ENCODE results near the gene TMEM18.

Gene TMEM18

GRCh38 chr2:670637-671036, 6.6 kb downstream of the TMEM18 start:
- Histone ChIP-seq H3K9ac (ENCODE audit: low read length) (no peak overlapping the region), H3K4me3 (ENCODE audit: low read depth, low read length) (no peak overlapping the region), H3K14ac (ENCODE audit: low read length) (no peak overlapping the region), H3K79me2 (ENCODE audit: control insufficient read depth, insufficient read depth, low read length, poor library complexity) (no peaks in the 10 kb centered on the region), H2AFZ (ENCODE audit: insufficient read depth, low read length, poor library complexity) (no peak overlapping the region), H4K12ac (ENCODE audit: low read depth, low read length) (no peak overlapping the region), H3K9me3 (ENCODE audit: insufficient read depth, low read depth, low read length) (peaks cover 9% of the 10 kb centered on the region), H3K4ac (ENCODE audit: low read depth, low read length) (no peak overlapping the region), H3K79me1 (ENCODE audit: low read length) (peaks cover 2% of the 10 kb centered on the region), H3K27me3 (ENCODE audit: insufficient read depth, low read length) (no peaks in the 10 kb centered on the region), H3K23ac (ENCODE audit: low read length) (no peak overlapping the region), H4K91ac (ENCODE audit: low read depth, low read length) (no peak overlapping the region), H2BK5ac (ENCODE audit: low read depth, low read length, poor library complexity) (no peak overlapping the region), H4K8ac (ENCODE audit: low read depth, low read length) (no peak overlapping the region), H3K4me2 (ENCODE audit: low read length) (no peak overlapping the region), H3K4me1 (ENCODE audit: control insufficient read depth in 1 of 2, insufficient read depth in 2 of 2, low read length in 2 of 2) (peaks cover 6 to 8% of the 10 kb centered on the region in 2 experiments), H2BK12ac (ENCODE audit: low read length) (no peak overlapping the region), H3K18ac (ENCODE audit: low read length) (no peak overlapping the region), H3K36me3 (ENCODE audit: control insufficient read depth in 1 of 2, insufficient read depth in 2 of 2, low read length in 2 of 2) (peaks cover 38 to 41% of the 10 kb centered on the region in 2 experiments), H2AK5ac (ENCODE audit: low read length) (no peak overlapping the region), H3K27ac (ENCODE audit: low read depth, low read length) (no peak overlapping the region), H2BK120ac (ENCODE audit: insufficient read depth, low read length, poor library complexity) (no peak overlapping the region)
- no CpG with 5 or more reads among the region's 18 CpGs for WGBS (ENCODE audit: extremely low coverage, insufficient coverage, insufficient read length)
- DNase-seq = no peak

- Histone ChIP-seq H3K36me3 (ENCODE audit: control insufficient read depth in 1 of 2, insufficient read depth in 2 of 2, low read length in 2 of 2) (peaks cover 37 to 38% of the 10 kb centered on the region in 2 experiments), H3K9ac (ENCODE audit: low read length) (no peak overlapping the region), H4K91ac (ENCODE audit: low read depth, low read length) (no peak overlapping the region), H3K4me3 (ENCODE audit: low read depth, low read length) (no peak overlapping the region), H3K79me2 (ENCODE audit: control insufficient read depth, insufficient read depth, low read length, poor library complexity) (no peaks in the 10 kb centered on the region), H4K12ac (ENCODE audit: low read depth, low read length) (no peak overlapping the region), H4K8ac (ENCODE audit: low read depth, low read length) (no peak overlapping the region), H3K4me2 (ENCODE audit: low read length) (no peak overlapping the region), H2AK5ac (ENCODE audit: low read length) (no peak overlapping the region), H3K4me1 (ENCODE audit: control insufficient read depth in 1 of 2, insufficient read depth in 2 of 2, low read length in 2 of 2) (peaks cover 2 to 3% of the 10 kb centered on the region in 2 experiments), H2BK12ac (ENCODE audit: low read length) (no peak overlapping the region), H3K23ac (ENCODE audit: low read length) (no peak overlapping the region), H2BK120ac (ENCODE audit: insufficient read depth, low read length, poor library complexity) (no peak overlapping the region), H3K27ac (ENCODE audit: low read depth, low read length) (no peak overlapping the region), H2AFZ (ENCODE audit: insufficient read depth, low read length, poor library complexity) (no peak overlapping the region), H2BK5ac (ENCODE audit: low read depth, low read length, poor library complexity) (no peak overlapping the region), H3K18ac (ENCODE audit: low read length) (no peak overlapping the region), H3K79me1 (ENCODE audit: low read length) (no peaks in the 10 kb centered on the region), H3K9me3 (ENCODE audit: insufficient read depth, low read depth, low read length) (peaks cover 12% of the 10 kb centered on the region), H3K27me3 (ENCODE audit: insufficient read depth, low read length) (no peaks in the 10 kb centered on the region), H3K14ac (ENCODE audit: low read length) (no peak overlapping the region), H3K4ac (ENCODE audit: low read depth, low read length) (no peak overlapping the region)
- WGBS (ENCODE audit: extremely low coverage, insufficient coverage, insufficient read length) = no CpG with 5 or more reads among the region's 7 CpGs
- no peak for DNase-seq
Observed at GRCh38 chr2:669323-669722, 7.9 kb downstream of the TMEM18 start.

- Histone ChIP-seq H3K4me3 (ENCODE audit: low read depth, low read length) (no peak overlapping the region), H2AK5ac (ENCODE audit: low read length) (no peak overlapping the region), H4K8ac (ENCODE audit: low read depth, low read length) (no peak overlapping the region), H3K9ac (ENCODE audit: low read length) (no peak overlapping the region), H3K23ac (ENCODE audit: low read length) (no peak overlapping the region), H2BK12ac (ENCODE audit: low read length) (no peak overlapping the region), H2BK120ac (ENCODE audit: insufficient read depth, low read length, poor library complexity) (no peak overlapping the region), H3K27me3 (ENCODE audit: insufficient read depth, low read length) (no peaks in the 10 kb centered on the region), H3K27ac (ENCODE audit: low read depth, low read length) (no peak overlapping the region), H3K36me3 (ENCODE audit: control insufficient read depth in 1 of 2, insufficient read depth in 2 of 2, low read length in 2 of 2) (peaks cover 37 to 38% of the 10 kb centered on the region in 2 experiments), H3K4me2 (ENCODE audit: low read length) (no peak overlapping the region), H3K4me1 (ENCODE audit: control insufficient read depth in 1 of 2, insufficient read depth in 2 of 2, low read length in 2 of 2) (no peaks in the 10 kb centered on the region), H3K14ac (ENCODE audit: low read length) (no peak overlapping the region), H3K79me2 (ENCODE audit: control insufficient read depth, insufficient read depth, low read length, poor library complexity) (no peaks in the 10 kb centered on the region), H2BK5ac (ENCODE audit: low read depth, low read length, poor library complexity) (no peak overlapping the region), H3K18ac (ENCODE audit: low read length) (no peak overlapping the region), H4K91ac (ENCODE audit: low read depth, low read length) (no peak overlapping the region), H3K4ac (ENCODE audit: low read depth, low read length) (no peak overlapping the region), H4K12ac (ENCODE audit: low read depth, low read length) (no peak overlapping the region), H3K9me3 (ENCODE audit: insufficient read depth, low read depth, low read length) (peaks cover 12% of the 10 kb centered on the region), H2AFZ (ENCODE audit: insufficient read depth, low read length, poor library complexity) (no peak overlapping the region), H3K79me1 (ENCODE audit: low read length) (no peaks in the 10 kb centered on the region)
- DNase-seq = no peak
- no CpG with 5 or more reads among the region's 3 CpGs for WGBS (ENCODE audit: extremely low coverage, insufficient coverage, insufficient read length)
Observed at GRCh38 chr2:668000-668398, 9.2 kb downstream of the TMEM18 start.

GRCh38 chr2:667332-667999, 9.7 kb downstream of the TMEM18 start:
- Histone ChIP-seq H3K14ac (ENCODE audit: low read length) (no peak overlapping the region), H3K23ac (ENCODE audit: low read length) (no peak overlapping the region), H4K91ac (ENCODE audit: low read depth, low read length) (no peak overlapping the region), H2AFZ (ENCODE audit: insufficient read depth, low read length, poor library complexity) (no peak overlapping the region), H4K8ac (ENCODE audit: low read depth, low read length) (no peak overlapping the region), H3K27ac (ENCODE audit: low read depth, low read length) (no peak overlapping the region), H3K9ac (ENCODE audit: low read length) (no peak overlapping the region), H3K36me3 (ENCODE audit: control insufficient read depth in 1 of 2, insufficient read depth in 2 of 2, low read length in 2 of 2) (peaks cover 36% of the 10 kb centered on the region in 2 experiments), H3K4me3 (ENCODE audit: low read depth, low read length) (no peak overlapping the region), H2AK5ac (ENCODE audit: low read length) (no peak overlapping the region), H3K4ac (ENCODE audit: low read depth, low read length) (no peak overlapping the region), H3K9me3 (ENCODE audit: insufficient read depth, low read depth, low read length) (peaks cover 12% of the 10 kb centered on the region), H2BK5ac (ENCODE audit: low read depth, low read length, poor library complexity) (no peak overlapping the region), H4K12ac (ENCODE audit: low read depth, low read length) (no peak overlapping the region), H3K79me2 (ENCODE audit: control insufficient read depth, insufficient read depth, low read length, poor library complexity) (no peaks in the 10 kb centered on the region), H3K4me2 (ENCODE audit: low read length) (no peak overlapping the region), H3K18ac (ENCODE audit: low read length) (no peak overlapping the region), H2BK12ac (ENCODE audit: low read length) (no peak overlapping the region), H3K27me3 (ENCODE audit: insufficient read depth, low read length) (no peaks in the 10 kb centered on the region), H3K79me1 (ENCODE audit: low read length) (no peaks in the 10 kb centered on the region), H2BK120ac (ENCODE audit: insufficient read depth, low read length, poor library complexity) (no peak overlapping the region), H3K4me1 (ENCODE audit: control insufficient read depth in 1 of 2, insufficient read depth in 2 of 2, low read length in 2 of 2) (no peaks in the 10 kb centered on the region)
- peak; percentile 23 to 74 for DNase-seq
- no CpG with 5 or more reads among the region's 5 CpGs for WGBS (ENCODE audit: extremely low coverage, insufficient coverage, insufficient read length)
